HepG2 (cell line): Measurements from ENCODE around the gene C3orf52. TPM values are rescaled to one million over a fixed set of nuclear protein-coding genes. Genes with fewer than 3 reads are reported as not detected.

ENCODE experiments used
- BRD4 ChIP-seq: sonication (generic); formaldehyde crosslinking; IDR thresholded peaks from 2 replicates; pipeline ENCODE4 v1.4.0; 2020; ENCODE audit warnings: missing genetic modification reagents
- CENPT ChIP-seq: sonication (generic); formaldehyde crosslinking; IDR thresholded peaks from 2 replicates; pipeline ENCODE4 v1.8.0; 2022; ENCODE audit warnings: low read depth, mild to moderate bottlenecking, moderate library complexity, missing genetic modification reagents
- FOXA1 ChIP-seq, 2 experiments: fragments of 450-650 bp in 1 of 2; sonication (generic) in 1 of 2; formaldehyde crosslinking in 1 of 2; IDR thresholded peaks; 2 replicates each; pipeline versions ENCODE4 v1.4.0 to v1.6.1; 2016 to 2020; ENCODE audit warnings: missing genetic modification reagents in 1 of 2
- HOXA5 ChIP-seq: sonication (generic); formaldehyde crosslinking; IDR thresholded peaks from 2 replicates; pipeline ENCODE4 v1.4.0; 2020; ENCODE audit warnings: missing genetic modification reagents
- KLF16 ChIP-seq, 2 experiments: sonication (generic) in 1 of 2; formaldehyde crosslinking in 1 of 2; IDR thresholded peaks; 2 replicates each; pipeline versions ENCODE4 v1.6.1 to v1.8.0; 2016 to 2023; ENCODE audit warnings: missing genetic modification reagents in 2 of 2, missing compliant biosample characterization in 1 of 2
- MTF2 ChIP-seq: sonication (generic); formaldehyde crosslinking; IDR thresholded peaks from 2 replicates; pipeline ENCODE4 v1.5.0; 2020; ENCODE audit warnings: missing genetic modification reagents, borderline replicate concordance
- NFIC ChIP-seq: IDR thresholded peaks from 2 replicates; pipeline ENCODE4 v1.6.1; 2012; ENCODE audit warnings: mild to moderate bottlenecking, low read length, inconsistent platforms
- ONECUT2 ChIP-seq: sonication (generic); formaldehyde crosslinking; IDR thresholded peaks from 2 replicates; pipeline ENCODE4 v1.4.0; 2020; ENCODE audit warnings: missing genetic modification reagents
- SPEN ChIP-seq: sonication (generic); formaldehyde crosslinking; IDR thresholded peaks from 2 replicates; pipeline ENCODE4 v1.5.1; 2020; ENCODE audit warnings: low read depth, mild to moderate bottlenecking, missing genetic modification reagents
- XRCC5 ChIP-seq: fragments of 200-400 bp; formaldehyde crosslinking; optimal IDR thresholded peaks from 2 replicates; pipeline ENCODE3; 2017; ENCODE audit warnings: mild to moderate bottlenecking, low read length
- ZNF224 ChIP-seq: sonication (generic); formaldehyde crosslinking; IDR thresholded peaks from 2 replicates; pipeline ENCODE4 v1.5.0; 2020; ENCODE audit warnings: mild to moderate bottlenecking, missing genetic modification reagents
- ZNF253 ChIP-seq: sonication (generic); formaldehyde crosslinking; IDR thresholded peaks from 2 replicates; pipeline ENCODE4 v1.8.0; 2022; ENCODE audit warnings: mild to moderate bottlenecking, missing genetic modification reagents, borderline replicate concordance
- ZNF274 ChIP-seq: sonication (generic); formaldehyde crosslinking; IDR thresholded peaks from 2 replicates; pipeline ENCODE4 v1.5.1; 2020; ENCODE audit warnings: mild to moderate bottlenecking, missing genetic modification reagents
- ZNF343 ChIP-seq: sonication (generic); formaldehyde crosslinking; IDR thresholded peaks from 2 replicates; pipeline ENCODE4 v1.4.0; 2020; ENCODE audit warnings: mild to moderate bottlenecking, missing genetic modification reagents
- ZNF354B ChIP-seq: sonication (generic); formaldehyde crosslinking; IDR thresholded peaks from 2 replicates; pipeline ENCODE4 v1.8.0; 2022; ENCODE audit warnings: mild to moderate bottlenecking, missing genetic modification reagents
- ZNF749 ChIP-seq: sonication (generic); formaldehyde crosslinking; IDR thresholded peaks from 2 replicates; pipeline ENCODE4 v1.8.0; 2022; ENCODE audit warnings: mild to moderate bottlenecking, missing genetic modification reagents, moderate library complexity, borderline replicate concordance
- polyA plus RNA-seq, 8 experiments: library from polyadenylated mRNA; depleted of rRNA in 3 of 8; stranded (reverse) in 7 of 8; unstranded in 1 of 8; fragments of >200 nt; fragmentation: Illumina TruSeq in 4 of 8; extraction: Trizol in 4 of 8; gene quantifications; 2 replicates each; pipeline versions ENCODE4 v1.2.1 to v1.2.3, GENCODE V29; 2011 to 2016; ENCODE audit warnings: low read depth in 4 of 8, missing spikeins in 1 of 8, mixed read lengths in 1 of 8; ENCODE audit not compliant: insufficient read depth in 1 of 8
- total RNA-seq, 5 experiments: library from RNA; depleted of rRNA; stranded (reverse); fragments of >200 nt; fragmentation: Illumina TruSeq; extraction: Trizol; gene quantifications; 2 replicates each; pipeline ENCODE4 v1.2.3, GENCODE V29; 2016; ENCODE audit warnings: low read depth in 1 of 5
- TF ChIP-seq, protein P1 (sequence below): sonication (generic); formaldehyde crosslinking; IDR thresholded peaks from 2 replicates; pipeline ENCODE4 v1.4.0; 2020; ENCODE audit warnings: missing genetic modification reagents, borderline replicate concordance
- TF ChIP-seq, protein P2 (sequence below): sonication (generic); formaldehyde crosslinking; IDR thresholded peaks from 2 replicates; pipeline ENCODE4 v1.5.0; 2020; ENCODE audit warnings: missing genetic modification reagents, mild to moderate bottlenecking, borderline replicate concordance
- TF ChIP-seq, protein P3 (sequence below), 2 experiments: sonication (generic) in 1 of 2; formaldehyde crosslinking in 1 of 2; IDR thresholded peaks; 2 replicates each; pipeline versions ENCODE4 v1.4.0 to v1.6.1; 2016 to 2020; ENCODE audit warnings: borderline replicate concordance in 1 of 2, low read depth in 1 of 2, mild to moderate bottlenecking in 1 of 2, missing genetic modification reagents in 1 of 2
- TF ChIP-seq, protein P4 (sequence below): sonication (generic); formaldehyde crosslinking; IDR thresholded peaks from 2 replicates; pipeline ENCODE4 v1.5.0; 2020; ENCODE audit warnings: missing genetic modification reagents

The C3orf52 gene
- total and polyA plus RNA-seq, 2 of the 13 experiments (the other 11 are each of a cell fraction or from before 2014, with no cell fraction given), result 0.79 to 1.2 TPM

DNA sequence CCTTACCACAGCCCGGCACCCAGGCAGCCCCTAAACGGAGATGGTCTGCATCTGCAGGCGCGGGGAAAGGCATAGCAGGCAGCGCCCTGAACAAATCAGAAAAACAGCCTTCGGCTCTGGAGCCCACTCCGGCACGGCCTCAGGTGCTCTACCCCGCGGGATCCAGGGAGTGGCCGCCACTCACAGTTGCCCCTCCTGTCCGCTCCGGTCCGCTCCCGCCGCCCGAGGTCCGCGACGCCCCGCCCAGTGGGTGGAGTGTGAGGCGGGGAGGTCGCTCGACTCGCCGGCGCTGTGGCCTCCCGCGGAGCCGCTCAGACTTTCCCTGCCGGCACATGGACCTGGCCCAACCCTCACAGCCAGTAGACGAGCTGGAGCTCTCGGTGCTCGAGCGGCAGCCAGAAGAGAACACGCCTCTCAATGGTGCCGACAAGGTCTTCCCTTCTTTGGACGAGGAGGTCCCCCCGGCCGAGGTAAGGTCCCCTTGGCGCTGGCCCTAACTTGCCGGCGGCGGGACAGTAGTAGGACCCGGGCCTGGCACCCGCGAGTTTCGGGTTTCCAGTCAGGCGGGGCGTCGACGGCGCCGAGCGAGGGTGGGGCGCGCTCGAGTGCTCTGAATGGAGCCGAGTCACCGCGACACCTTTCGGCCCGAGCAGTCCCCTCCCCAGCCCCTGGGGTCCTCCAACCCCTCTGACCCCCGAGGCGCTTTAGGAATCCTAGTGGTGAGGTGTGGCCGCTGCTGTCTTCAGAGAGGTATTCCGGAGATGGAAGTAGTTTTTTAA is at the start of gene C3orf52 (continued):
- TF ChIP-seq, protein P1, sequence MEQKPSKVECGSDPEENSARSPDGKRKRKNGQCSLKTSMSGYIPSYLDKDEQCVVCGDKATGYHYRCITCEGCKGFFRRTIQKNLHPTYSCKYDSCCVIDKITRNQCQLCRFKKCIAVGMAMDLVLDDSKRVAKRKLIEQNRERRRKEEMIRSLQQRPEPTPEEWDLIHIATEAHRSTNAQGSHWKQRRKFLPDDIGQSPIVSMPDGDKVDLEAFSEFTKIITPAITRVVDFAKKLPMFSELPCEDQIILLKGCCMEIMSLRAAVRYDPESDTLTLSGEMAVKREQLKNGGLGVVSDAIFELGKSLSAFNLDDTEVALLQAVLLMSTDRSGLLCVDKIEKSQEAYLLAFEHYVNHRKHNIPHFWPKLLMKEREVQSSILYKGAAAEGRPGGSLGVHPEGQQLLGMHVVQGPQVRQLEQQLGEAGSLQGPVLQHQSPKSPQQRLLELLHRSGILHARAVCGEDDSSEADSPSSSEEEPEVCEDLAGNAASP (CRISPR knock-in tag), result no peak
- TF ChIP-seq CENPT (CRISPR knock-in tag), result 0 out of 2 replicates have a peak, but pooled peaks have one; percentile 49
- peak; percentile 17 for TF ChIP-seq XRCC5
- no peak for TF ChIP-seq MTF2 (CRISPR knock-in tag)
- TF ChIP-seq ZNF749 (CRISPR knock-in tag), result peak; percentile 64
- no peak for TF ChIP-seq BRD4 (CRISPR knock-in tag)
- TF ChIP-seq ZNF354B (CRISPR knock-in tag), result peak; percentile 68; the same call in 1 of the 2 replicates
- no peak for TF ChIP-seq ZNF224 (CRISPR knock-in tag)
- TF ChIP-seq SPEN, result peak; percentile 32; the same call in 1 of the 2 replicates
- TF ChIP-seq, protein P2, sequence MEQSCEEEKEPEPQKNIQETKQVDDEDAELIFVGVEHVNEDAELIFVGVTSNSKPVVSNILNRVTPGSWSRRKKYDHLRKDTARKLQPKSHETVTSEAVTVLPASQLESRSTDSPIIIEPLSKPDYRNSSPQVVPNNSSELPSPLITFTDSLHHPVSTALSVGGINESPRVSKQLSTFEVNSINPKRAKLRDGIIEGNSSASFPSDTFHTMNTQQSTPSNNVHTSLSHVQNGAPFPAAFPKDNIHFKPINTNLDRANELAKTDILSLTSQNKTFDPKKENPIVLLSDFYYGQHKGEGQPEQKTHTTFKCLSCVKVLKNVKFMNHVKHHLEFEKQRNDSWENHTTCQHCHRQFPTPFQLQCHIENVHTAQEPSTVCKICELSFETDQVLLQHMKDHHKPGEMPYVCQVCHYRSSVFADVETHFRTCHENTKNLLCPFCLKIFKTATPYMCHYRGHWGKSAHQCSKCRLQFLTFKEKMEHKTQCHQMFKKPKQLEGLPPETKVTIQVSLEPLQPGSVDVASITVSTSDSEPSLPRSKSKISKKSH (CRISPR knock-in tag), result peak; percentile 64; the same call in 1 of the 2 replicates
- no peak for TF ChIP-seq ZNF253
- TF ChIP-seq, protein P3, sequence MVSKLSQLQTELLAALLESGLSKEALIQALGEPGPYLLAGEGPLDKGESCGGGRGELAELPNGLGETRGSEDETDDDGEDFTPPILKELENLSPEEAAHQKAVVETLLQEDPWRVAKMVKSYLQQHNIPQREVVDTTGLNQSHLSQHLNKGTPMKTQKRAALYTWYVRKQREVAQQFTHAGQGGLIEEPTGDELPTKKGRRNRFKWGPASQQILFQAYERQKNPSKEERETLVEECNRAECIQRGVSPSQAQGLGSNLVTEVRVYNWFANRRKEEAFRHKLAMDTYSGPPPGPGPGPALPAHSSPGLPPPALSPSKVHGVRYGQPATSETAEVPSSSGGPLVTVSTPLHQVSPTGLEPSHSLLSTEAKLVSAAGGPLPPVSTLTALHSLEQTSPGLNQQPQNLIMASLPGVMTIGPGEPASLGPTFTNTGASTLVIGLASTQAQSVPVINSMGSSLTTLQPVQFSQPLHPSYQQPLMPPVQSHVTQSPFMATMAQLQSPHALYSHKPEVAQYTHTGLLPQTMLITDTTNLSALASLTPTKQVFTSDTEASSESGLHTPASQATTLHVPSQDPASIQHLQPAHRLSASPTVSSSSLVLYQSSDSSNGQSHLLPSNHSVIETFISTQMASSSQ (IDR thresholded peaks at IDR 0.05; ENCODE audit: low read depth), result no peak
- TF ChIP-seq, protein P3 (CRISPR knock-in tag; IDR thresholded peaks at IDR 0.05; ENCODE audit: borderline replicate concordance), result peak; percentile 42; the same call in 1 of the 2 replicates
- 0 out of 2 replicates have a peak, but pooled peaks have one; percentile 34 for TF ChIP-seq ZNF343
- peak in 1 of 2 experiments; percentile 36; a peak in 1 of 4 replicates for TF ChIP-seq KLF16 (CRISPR knock-in tag; IDR thresholded peaks at IDR 0.05)
- TF ChIP-seq FOXA1 (IDR thresholded peaks at IDR 0.05), result no peak
- no peak for TF ChIP-seq FOXA1 (CRISPR knock-in tag; IDR thresholded peaks at IDR 0.05)
- TF ChIP-seq, protein P4, sequence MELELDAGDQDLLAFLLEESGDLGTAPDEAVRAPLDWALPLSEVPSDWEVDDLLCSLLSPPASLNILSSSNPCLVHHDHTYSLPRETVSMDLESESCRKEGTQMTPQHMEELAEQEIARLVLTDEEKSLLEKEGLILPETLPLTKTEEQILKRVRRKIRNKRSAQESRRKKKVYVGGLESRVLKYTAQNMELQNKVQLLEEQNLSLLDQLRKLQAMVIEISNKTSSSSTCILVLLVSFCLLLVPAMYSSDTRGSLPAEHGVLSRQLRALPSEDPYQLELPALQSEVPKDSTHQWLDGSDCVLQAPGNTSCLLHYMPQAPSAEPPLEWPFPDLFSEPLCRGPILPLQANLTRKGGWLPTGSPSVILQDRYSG (CRISPR knock-in tag), result no peak
- no peak for TF ChIP-seq ONECUT2 (CRISPR knock-in tag)
- TF ChIP-seq HOXA5, result peak; percentile 62; the same call in 1 of the 2 replicates
- no peak for TF ChIP-seq NFIC
- TF ChIP-seq ZNF274 (CRISPR knock-in tag), result peak; percentile 77; the same call in 1 of the 2 replicates
